Hindlimb muscle (tissue), 1 donor: Measurements from ENCODE around the gene TCF4. TPM values are rescaled to one million over a fixed set of nuclear protein-coding genes. Genes with fewer than 3 reads are reported as not detected.

Source experiments
- DNase-seq: peaks from one replicate; pipeline ENCODE4 v3.0.0-alpha.2; 2013
- polyA plus RNA-seq: library from polyadenylated mRNA; unstranded; fragments of 120-200 nt; gene quantifications from one replicate; pipeline ENCODE4 v1.2.1, GENCODE V29; 2013; ENCODE audit not compliant: insufficient read length

The TCF4 gene
- polyA plus RNA-seq, 1 donor: 105 TPM

DNA sequence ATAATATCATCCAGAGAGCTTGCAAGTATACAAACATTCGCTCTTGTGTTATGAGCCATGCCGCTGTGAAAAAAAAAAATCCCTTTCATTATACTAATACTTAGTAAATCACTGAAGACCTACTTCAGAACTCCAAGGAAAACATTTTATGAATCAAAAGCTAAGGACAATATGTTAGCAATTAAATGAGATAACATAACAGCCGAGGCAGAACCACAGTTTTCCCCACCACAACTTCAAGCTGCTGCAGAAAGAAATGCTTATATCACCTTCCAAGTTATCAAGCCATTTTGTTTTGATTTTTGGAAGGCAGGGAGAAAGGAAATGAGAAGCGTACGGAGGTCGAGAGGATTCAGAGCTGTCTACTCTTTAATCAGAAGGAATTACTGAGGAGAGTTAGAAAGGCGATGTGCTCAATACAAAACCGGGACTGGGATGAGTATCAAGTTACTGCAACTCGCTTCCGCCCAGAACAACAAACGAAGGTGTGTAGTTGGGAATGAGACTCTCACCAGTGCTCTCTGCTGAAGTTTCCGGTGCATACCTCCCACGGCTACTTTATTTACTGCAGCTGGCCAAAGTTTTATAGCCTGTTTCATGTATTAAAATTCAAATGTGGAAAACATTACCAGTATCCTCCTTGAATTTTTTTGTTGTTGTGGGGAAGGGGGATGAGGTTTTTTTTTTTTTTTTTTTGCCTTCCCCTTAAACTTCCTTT, 336.6 kb downstream of the TCF4 start:
- DNase-seq: peak; percentile 68

DNA sequence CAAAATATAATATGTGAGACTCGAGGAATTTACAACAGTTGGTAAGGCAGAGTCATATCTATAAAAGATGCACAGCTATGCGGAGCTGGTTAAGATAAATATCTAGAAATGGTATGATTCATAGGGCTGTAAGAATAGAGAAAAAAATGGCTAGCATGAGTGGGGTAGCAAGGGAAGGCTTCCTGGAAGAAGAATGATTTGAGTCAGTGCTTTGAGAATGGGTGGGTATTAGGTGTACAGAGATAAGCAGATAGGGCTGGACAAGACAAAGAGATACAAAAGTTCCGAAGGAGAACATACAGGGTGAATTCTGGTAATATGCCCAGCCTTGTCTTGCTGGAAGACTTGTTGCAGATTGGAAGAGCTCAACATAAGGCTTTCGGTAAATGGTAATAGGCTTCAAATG, 337.2 kb downstream of the TCF4 start:
- DNase-seq: no peak

DNA sequence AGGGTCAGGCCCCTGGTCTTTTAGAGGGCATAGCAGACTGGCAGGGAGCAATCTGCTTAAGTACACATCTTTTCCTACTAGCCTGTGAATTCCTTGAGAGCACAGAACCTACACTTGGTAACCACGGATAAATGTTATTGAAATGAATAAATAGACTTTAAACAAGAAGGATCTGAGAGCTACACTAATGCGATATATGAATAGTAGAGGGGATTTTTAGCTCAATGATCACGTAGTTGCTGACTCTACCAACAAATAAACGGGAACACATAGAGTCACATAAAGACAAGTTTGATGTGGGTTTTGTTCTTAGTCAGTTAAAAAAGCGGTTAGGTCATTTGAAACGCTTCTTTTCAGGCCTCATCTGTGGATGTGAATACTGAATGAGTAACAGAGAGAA, 338.4 kb downstream of the TCF4 start:
- no peak for DNase-seq

DNA sequence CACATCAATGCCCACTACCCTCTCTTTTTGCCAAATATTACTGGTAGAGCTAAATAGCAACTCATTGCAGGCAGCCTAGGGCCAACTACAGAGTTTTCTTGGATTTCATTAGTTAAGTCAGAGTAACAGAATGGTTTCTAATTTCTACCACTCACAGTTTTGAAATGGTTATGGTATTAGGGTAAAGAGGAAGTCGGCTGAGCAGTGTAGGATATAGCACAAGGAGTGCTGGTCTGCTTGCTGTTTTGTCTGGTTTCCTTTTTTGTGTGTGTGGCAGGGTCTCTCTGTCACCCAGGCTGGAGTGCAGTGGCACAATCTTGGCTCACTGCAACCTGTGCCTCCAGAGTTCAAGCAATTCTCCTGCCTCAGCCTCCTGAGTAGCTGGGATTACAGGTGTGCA, 339.5 kb downstream of the TCF4 start:
- no peak for DNase-seq

DNA sequence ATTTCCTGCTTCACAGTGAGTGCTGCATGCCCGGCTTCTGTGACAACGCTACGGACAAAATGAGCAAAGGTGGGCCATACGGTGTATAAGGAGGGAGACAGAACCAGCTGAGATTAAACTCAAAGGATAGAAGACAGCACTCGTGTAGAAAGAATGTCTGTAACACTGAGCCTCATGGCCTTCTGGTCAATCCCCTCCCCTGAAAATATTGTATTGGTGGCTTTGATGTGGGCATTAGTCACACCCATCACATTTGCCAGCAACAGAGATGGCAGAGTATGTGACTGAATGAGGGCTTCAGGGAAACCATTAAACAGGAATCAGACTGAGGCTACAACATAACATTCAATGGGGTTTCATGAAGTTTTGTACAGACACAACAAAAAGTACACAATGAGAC, 341.0 kb downstream of the TCF4 start:
- no peak for DNase-seq

DNA sequence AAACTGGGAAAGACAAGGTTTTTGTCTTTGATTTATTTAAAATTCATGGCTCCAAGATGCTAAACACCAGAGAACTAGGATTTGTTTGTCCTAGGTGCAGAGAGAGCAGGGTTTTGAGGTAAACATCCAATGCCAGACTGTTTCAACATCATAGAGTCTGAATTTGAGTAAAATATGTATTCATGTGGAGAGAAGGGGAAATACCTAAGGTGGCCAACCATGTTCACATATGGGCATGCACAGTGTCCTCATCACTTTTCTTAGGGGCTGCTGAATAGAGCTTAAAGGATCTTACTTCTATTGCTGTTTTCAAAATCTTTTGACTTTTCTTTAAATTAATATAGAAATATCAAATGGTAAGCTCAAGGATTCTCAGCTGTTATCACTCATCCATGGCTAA, 341.7 kb downstream of the TCF4 start:
- no peak for DNase-seq

DNA sequence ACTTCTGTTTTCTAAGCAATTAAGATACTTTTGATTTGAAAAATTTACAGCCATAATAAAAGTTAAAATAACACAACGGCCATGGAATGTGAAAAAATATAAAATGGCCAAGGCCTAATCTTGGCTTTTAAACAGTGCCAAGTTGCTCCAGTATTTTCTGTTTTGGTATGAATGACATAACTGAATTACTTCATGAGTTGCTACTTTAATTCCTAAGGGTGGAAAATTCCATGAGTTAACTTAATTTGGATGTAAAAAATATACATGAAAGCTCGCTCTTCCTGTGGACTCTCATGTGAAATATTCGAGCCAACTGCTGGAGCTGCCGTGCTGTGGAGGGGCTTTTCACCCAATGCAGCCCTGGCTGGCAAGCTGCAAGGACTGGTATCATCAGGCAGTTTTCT, 342.8 kb downstream of the TCF4 start:
- DNase-seq: peak; percentile 43

DNA sequence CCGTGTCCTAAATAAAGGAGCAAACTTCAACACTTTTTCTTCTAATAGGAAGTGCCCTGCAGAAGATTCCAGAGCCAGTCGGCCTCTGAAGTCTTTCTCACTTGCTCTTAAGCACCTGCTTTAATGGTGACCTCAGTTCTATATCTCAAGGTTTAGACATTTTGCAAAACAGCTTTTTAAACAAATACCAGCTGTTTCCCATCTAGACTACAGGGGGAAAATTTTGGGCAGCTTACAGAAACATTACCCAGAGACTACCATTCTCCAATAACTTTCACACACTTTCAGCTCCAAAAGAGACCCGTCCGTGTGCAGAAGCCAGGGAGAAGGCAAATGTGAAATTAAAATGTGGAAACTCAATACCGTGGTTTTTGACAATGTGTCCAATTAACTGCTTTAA, 343.4 kb downstream of the TCF4 start:
- DNase-seq: no peak

DNA sequence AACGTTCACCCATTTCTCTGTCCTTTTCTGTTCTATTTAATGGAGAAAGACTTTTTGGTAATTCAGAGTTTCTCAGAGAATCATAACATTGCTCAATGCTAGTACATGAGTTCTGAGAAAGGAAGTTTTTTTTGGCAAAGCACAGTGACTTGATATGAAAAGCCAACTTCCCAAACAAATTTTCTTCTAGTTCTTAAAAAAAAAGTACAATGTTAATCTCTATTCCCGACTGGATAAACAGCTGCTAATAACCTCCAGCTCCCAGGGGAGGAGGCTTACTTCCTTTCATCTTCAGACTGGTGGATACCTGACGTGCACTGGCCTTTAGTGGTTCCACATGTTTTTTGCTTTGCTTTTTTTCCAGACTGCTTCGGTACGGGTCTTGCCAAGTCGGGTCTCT, 344.1 kb downstream of the TCF4 start:
- peak; percentile 73 for DNase-seq

DNA sequence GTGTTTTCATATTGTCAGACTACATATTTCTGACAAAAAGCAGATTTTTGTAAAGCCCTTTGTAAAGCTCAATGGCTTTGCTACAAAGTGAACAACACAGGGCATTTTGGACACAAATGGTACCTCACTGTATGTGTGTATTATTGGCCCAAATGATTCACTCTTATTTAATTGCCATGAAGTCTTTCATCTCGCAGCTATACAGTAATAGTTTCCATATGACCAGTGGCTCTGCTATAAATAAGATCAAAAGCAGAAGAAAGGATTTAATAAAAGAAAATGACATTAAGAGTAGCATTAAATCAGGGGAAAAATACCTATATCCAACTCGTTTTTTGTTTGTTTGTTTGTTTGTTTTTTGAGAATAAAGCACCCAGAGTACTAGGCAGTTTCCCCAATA, 344.7 kb downstream of the TCF4 start:
- DNase-seq: no peak

DNA sequence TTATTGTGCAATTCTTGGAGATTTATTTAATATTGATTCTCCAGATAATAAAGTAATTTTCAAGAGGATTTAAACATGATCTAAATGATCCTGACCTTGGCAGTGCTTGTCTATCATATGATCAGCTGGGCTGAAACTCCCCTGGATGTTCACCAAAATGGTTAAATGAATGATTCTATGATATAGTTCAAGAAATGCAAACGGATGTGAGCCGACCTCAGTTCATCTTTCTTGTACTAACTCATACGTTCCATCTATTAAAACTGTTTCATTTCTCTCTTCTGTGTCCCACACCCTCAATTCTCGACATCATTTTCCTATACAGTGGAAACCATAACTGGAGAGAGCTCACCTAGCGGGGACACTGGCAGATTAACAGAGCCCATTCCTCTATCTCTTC, 347.0 kb downstream of the TCF4 start:
- no peak for DNase-seq

DNA sequence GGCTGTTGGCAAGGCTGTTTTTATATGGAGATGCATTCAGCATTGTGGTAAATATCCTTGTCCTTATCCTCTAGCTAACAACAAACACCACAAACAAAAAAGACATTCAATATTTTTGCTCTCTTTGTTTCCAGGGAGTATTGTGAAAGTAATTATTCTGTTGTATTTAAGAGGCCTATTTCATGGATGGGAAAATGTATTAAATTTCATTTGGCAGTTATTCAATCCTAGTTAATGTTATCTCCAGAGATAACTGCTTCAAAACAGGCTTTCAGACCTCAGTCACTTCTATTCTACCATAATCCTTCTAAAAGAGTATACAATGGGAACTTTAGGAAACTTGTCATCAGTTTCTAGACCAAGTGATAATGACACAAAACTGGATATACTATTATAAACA, 348.3 kb downstream of the TCF4 start:
- DNase-seq: no peak

DNA sequence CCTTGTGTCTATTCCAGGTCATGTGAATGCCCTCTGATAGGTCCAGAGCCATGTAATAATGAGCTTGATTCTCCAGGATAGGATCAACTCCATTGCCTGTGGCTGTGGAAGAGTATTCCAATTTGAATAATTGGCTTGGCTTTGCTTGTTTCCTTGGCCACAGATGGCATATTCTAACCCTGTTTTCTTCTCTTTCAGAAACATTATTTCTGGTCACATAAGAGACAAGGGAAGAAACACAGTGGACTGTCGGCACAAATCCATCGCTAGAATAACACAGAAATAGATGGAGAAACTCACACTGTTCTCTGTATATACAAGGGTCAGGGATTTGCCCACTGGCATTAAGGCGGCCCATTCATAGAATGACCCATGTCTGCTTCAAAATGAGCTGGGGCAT, 350.3 kb downstream of the TCF4 start:
- no peak for DNase-seq

DNA sequence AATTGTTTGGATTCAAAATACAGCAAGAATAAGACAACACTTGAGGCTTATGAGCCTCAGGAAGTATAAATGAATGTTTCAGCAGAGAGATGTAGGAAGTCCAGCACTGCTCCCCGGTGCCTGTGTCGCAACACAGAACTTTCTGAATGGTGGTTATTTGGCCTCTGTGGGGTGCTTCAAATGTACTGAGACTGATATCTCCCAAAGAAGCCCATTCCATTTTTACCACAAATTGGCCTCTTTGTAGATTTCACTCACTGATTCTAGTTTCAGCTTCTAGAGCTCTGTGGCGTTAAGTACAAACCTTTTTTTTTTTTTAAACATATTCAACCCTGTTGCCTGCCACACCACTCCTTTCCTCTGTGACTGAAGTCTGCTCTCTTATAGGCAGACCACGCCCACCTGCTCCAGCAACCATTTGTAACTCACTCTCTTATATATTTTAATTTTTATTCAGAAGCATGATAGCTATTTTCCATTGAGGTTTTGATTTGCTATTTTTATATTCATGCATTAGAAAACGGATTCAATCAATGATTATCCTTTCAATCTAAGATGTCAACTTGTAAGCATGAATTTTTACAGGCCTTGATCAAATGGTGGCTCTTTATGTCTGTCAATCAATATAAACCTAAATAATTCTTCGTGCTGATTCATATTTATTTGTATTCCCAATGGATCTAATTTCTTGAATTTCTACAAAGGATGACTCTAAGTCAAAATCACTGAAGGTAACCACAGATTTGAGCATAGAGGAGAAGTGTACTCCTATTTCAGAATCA, 351.7 kb downstream of the TCF4 start:
- no peak for DNase-seq

DNA sequence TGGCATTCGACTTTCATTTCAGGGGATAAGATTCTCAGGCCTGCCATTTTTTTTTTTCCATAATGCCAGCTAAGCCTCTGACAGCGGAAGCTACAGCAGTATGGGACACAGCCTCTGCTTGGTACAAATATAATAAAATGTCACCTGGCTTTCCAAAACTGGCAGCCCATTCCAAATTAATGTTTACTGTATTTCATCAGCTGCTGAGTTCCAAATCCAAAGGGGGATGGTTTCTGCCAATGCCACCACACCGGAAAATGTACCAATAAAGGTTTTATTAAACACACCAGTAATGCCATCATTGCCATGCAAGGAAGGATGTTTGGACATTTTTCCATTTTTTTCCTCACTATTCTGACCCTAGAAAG, 352.9 kb downstream of the TCF4 start:
- no peak for DNase-seq

DNA sequence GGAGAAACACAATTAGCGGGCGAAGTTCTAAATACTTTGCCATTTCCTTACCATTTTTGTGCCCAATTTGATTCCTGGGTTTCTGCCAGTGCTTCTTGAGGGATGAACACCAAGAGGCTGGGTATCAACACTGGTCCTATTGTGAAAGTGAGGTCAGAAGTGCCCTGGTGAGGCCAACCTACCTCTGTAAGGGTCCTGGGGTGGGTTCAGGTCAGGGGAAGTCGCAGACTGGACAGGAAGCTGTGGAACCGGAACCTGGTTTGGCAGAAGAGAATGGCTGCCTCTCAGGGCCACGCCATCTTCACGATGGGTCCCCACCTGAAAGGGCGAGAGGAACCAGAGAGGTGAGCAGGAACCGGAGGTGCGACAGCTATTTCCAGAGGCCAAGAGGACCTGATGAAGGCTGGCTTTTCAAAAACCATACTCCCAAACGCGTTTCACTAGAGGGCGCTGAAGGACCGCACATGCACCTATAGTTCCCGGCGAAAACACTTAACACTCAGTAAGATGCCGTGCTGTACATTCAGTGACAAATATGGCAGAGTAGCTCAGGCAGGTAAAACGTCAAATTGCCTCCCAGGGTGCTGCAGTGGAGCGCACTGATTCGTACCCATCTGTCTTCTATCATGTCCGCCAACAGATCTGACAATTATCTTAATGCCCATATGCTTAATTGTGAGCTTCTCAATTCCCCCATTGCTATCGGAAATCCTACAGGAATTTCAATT, 353.5 kb downstream of the TCF4 start:
- peak; percentile 85 for DNase-seq

DNA sequence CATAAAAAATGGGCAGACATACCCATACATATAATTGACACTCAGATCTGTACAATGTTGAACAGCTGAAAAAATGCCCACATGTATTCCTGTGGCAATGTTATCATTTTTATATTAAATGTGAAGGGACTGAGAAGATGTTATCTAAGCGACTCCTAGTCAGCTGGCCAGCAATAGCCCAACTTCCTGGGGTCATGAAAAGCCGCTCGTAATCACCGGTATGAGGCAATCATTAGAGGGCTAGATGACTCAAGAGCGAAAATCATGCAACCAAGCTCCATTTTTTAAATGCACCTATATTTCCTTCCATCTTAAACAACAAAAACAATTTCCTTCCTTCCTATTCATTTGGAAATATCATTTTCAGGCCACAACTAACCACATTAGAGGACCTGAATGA, 354.1 kb downstream of the TCF4 start:
- DNase-seq: no peak

DNA sequence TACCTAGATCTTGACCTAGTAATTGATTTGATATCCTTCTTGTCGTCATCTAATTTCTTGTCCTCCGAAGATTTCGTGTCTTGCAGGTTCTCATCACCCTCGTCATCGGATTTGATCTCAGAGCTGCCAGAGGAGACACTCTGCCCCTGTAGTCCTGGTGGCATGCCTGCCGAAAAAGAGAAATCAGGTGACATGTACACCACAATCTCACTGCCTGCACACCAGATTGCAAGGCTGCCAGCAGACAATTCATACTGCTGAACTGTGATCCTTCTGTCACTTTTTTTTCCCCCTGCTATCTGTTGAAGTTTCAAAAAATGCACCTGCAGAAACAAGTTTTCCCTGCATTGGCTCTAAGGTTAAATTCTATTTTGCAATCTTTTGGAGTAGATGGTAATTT, 355.5 kb downstream of the TCF4 start:
- DNase-seq: no peak

DNA sequence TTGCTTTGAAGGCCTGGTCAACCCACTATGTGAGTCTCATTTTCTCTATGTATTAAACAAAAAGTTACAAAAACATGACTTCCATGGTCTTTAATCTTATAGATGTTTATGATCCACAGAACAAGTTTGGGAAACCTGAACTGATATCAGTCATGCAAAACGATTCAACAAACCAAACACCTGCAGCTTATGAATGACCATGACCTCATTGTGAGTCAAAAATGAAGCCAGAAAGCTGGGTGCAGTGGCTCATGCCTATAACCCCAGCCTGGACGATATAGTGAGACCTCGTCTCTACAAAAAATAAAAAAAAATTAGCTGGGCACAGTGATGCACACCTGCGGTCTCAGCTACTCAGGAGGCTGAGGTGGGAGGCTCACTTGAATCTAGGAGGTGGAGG, 358.3 kb downstream of the TCF4 start:
- no peak for DNase-seq

DNA sequence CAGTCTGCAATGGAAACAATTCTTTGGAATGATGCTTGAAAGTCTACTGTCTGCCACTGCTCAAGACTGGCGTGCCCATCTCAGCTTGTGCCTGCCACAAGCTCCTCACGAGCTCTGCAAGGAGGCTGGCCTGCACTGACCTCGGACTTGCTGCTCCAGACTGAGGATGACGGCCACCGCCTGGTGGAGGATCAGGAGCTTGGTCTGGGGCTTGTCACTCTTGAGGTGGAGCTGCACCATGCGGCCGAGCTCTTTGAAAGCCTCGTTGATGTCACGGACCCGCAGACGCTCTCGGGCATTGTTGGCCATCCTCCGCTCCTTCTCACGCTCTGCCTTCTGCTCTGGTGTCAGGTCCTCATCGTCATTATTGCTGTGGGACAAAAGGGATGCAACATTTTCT, 359.3 kb downstream of the TCF4 start:
- no peak for DNase-seq

DNA sequence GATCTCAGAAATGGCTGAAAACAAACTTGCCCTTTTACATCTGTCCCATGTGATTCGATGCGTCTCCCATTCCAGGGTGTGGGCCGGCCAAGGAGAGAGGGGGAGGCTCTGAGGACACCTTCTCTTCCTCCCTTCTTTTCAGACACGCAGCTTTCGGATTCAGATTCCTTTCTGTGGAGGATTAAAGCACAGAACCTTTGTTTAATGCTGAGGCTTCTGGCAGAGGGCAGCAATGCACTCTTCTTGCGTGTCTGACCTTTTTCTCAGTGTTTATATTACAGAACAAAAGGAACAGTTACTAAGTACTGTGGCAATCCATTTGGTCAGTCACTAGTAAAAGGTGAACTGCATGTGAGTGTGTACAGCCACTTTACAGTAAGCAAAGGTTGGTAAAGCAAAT, 359.8 kb downstream of the TCF4 start:
- DNase-seq: no peak

DNA sequence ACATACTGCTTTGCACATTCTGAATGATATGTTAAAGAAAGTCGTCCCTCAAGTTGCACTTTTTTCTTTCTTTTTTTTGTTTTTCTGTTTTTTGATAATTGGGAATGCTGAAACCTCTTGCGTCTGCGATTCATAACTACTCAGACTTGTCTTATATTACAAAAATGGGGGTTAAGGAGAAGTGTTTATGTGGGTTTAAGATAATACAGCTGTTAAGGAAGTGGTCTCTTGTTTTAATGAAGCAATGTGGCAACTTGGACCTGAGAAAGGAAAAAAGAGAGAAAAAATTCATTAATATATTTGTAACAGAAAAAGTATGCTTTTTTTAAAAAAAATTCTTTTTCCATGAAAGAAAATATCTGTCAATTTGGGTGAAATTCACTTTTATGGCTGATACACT, 360.2 kb downstream of the TCF4 start:
- no peak for DNase-seq

DNA sequence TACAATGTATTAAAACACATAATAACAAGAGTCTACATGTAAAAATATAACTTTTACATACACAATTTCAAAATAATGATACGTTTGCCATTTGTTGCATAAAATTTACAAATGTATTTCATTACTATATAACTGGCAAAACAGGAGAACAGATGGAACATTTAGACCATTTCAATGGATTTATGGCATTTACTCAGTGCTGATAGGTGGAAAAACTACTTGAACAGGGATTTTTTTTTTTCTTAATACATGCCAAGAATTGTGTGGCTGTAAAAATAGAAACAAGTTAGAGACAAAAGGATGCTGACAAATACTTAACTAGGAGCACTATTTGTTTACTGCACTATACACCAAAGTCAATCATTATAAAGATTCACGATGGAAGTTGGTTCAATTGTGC, 361.9 kb downstream of the TCF4 start:
- DNase-seq: no peak

DNA sequence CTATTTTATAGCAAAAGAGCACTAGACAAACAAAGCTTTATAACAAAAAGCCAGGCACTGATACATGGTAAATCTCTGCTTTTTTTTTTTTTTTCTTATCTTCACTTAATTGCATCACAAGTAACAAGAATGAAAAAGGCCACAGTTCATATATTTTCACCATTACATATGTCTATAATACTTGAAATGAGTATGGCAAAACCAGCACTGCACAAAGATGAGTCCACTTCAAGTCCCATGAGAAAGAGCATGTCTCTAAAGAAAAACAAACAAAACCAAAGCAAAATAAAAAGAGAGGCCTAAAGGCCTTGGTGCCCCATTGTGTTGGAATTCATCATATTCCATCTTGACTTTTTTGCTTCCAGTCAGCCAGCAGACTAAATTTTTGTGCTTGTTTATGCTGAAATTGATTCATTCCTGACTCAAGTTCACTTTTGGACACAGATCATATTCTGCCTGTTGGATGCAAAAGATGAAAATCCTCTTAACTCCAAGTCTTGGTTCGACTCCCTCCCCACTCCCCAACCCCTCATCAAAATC, 363.8 kb downstream of the TCF4 start:
- no peak for DNase-seq
